AG04450 (cell line): ENCODE results near the gene IGHMBP2. TPM values are rescaled to one million over a fixed set of nuclear protein-coding genes. Genes with fewer than 3 reads are reported as not detected.

Source experiments
- CTCF ChIA-PET: fragments of 300-600, 350-600 bp; formaldehyde crosslinking; extraction: SDS; loops from one replicate; lab custom pipeline; 2022; ENCODE audit warnings: antibody characterized with exemption, inconsistent platforms; lab: Charles Lee
- POLR2A ChIA-PET: fragments of 350-600 bp; formaldehyde crosslinking; extraction: SDS; loops from one replicate; lab custom pipeline; 2021; ENCODE audit warnings: antibody characterized with exemption, inconsistent platforms; lab: Yijun Ruan, JAX
- DNase-seq: peaks from one replicate; pipeline ENCODE4 v3.0.0-alpha.2; 2011; ENCODE audit warnings: low read depth, low spot score
- H3K27ac ChIP-seq: one replicate; pipeline ENCODE4 v1.5.1; 2012; ENCODE audit warnings: low read depth, low read length, control low read depth
- H3K27me3 ChIP-seq: one replicate; pipeline ENCODE4 v1.6.0; 2012; ENCODE audit warnings: low read length; ENCODE audit not compliant: control insufficient read depth, insufficient read depth
- H3K4me3 ChIP-seq: 2 replicates; pipeline ENCODE4 v1.5.1; 2011; ENCODE audit warnings: mild to moderate bottlenecking, low read depth, low read length, control low read depth
- H3K9me3 ChIP-seq: 2 replicates; pipeline ENCODE4 v1.5.1; 2012; ENCODE audit warnings: low read length; ENCODE audit not compliant: control insufficient read depth, insufficient read depth
- CTCF ChIP-seq: IDR thresholded peaks from 2 replicates; pipeline ENCODE4 v1.5.1; 2011; ENCODE audit warnings: low read depth, low read length, control low read depth, inconsistent platforms
- polyA plus RNA-seq: library from polyadenylated mRNA; depleted of rRNA; stranded (reverse); fragments of >200 nt; gene quantifications from 2 replicates; pipeline ENCODE4 v1.2.3, GENCODE V29; 2011

IGHMBP2 gene
- polyA plus RNA-seq, 1 experiment = 8.7 TPM

- H3K27ac ChIP-seq = no peak overlapping the region
- H3K4me3 ChIP-seq = no peak overlapping the region
- ChIA-PET CTCF (no interaction called here), POLR2A (no interaction called here)
- no peaks in the 10 kb centered on the region for H3K27me3 ChIP-seq
- H3K9me3 ChIP-seq = no peaks in the 10 kb centered on the region; the same call in 1 of the 2 replicates
- no peak for DNase-seq
- TF ChIP-seq CTCF = no peak
Measured at GRCh38 chr11:68935516-68936357, 32.0 kb downstream of the IGHMBP2 start.

- Histone ChIP-seq H3K4me3 (no peak overlapping the region), H3K27ac (no peak overlapping the region), H3K27me3 (no peaks in the 10 kb centered on the region), H3K9me3 (no peaks in the 10 kb centered on the region; the same call in 1 of the 2 replicates)
- no peak for TF ChIP-seq CTCF
- DNase-seq = no peak
- ChIA-PET CTCF (no interaction called here), POLR2A (no interaction called here)
Measured at GRCh38 chr11:68936358-68936636, 32.6 kb downstream of the IGHMBP2 start.

- Histone ChIP-seq H3K27ac (no peak overlapping the region), H3K4me3 (no peak overlapping the region), H3K9me3 (no peaks in the 10 kb centered on the region; the same call in 1 of the 2 replicates), H3K27me3 (no peaks in the 10 kb centered on the region)
- POLR2A ChIA-PET = no interaction called here
- CTCF ChIA-PET = no interaction called here
- TF ChIP-seq CTCF = no peak
- DNase-seq = no peak
Measured at GRCh38 chr11:68936676-68937620, 33.3 kb downstream of the IGHMBP2 start.

- CTCF ChIA-PET = interaction anchor here (0.6 kb wide), 1 partner anchor 730 kb away, joined by 3 read pairs; no protein-coding TSS in a partner anchor
- TF ChIP-seq CTCF = no peak
- Histone ChIP-seq H3K27me3 (no peaks in the 10 kb centered on the region), H3K9me3 (no peaks in the 10 kb centered on the region; the same call in 1 of the 2 replicates), H3K4me3 (no peak overlapping the region), H3K27ac (no peak overlapping the region)
- POLR2A ChIA-PET = no interaction called here
- DNase-seq = no peak
Measured at GRCh38 chr11:68938088-68938487, 34.4 kb downstream of the IGHMBP2 start.
